PC-9 (cell line): ENCODE results near the gene RNF41. TPM values are rescaled to one million over a fixed set of nuclear protein-coding genes. Genes with fewer than 3 reads are reported as not detected.

Experiments used
- BruUV-seq: library from RNA; stranded (reverse); fragments of 400-500 nt; replicated peaks from 2 replicates; lab custom pipeline; 2021; lab: Mats Ljungman, UMichigan
- CTCF ChIA-PET: fragments of 300-600 bp; sonication (Branson Sonifier 250); formaldehyde crosslinking; loops from one replicate; lab custom pipeline; 2022; ENCODE audit warnings: antibody characterized with exemption; lab: Charles Lee
- POLR2A ChIA-PET: fragments of 300-600 bp; sonication (Branson Sonifier 250); formaldehyde crosslinking; loops from one replicate; lab custom pipeline; 2022; ENCODE audit warnings: antibody characterized with exemption; ENCODE audit not compliant: unreplicated experiment; lab: Charles Lee
- DNase-seq, 2 experiments: peaks; one replicate each; pipeline versions ENCODE4 v3.0.0 to v3.0.0-alpha.2; 2015 to 2022; ENCODE audit warnings: mixed read lengths in 1 of 2
- H2AFZ ChIP-seq: fragments of 200-600 bp; sonication (generic); 2 replicates; pipeline ENCODE4 v1.8.1; 2017; ENCODE audit warnings: antibody characterized with exemption
- H3F3A ChIP-seq: fragments of 200-600 bp; sonication (generic); 2 replicates; pipeline ENCODE4 v1.8.1; 2017; ENCODE audit warnings: antibody characterized with exemption, mild to moderate bottlenecking, low read depth; ENCODE audit not compliant: insufficient read depth
- H3K27ac ChIP-seq: fragments of 200-600 bp; sonication (generic); 2 replicates; pipeline ENCODE4 v1.6.1; 2016; ENCODE audit warnings: mixed run types
- H3K27me3 ChIP-seq: fragments of 200-600 bp; sonication (generic); 2 replicates; pipeline ENCODE4 v1.6.1; 2016; ENCODE audit warnings: low read depth, mixed run types; ENCODE audit not compliant: insufficient read depth
- H3K36me3 ChIP-seq: fragments of 200-600 bp; sonication (generic); 2 replicates; pipeline ENCODE4 v1.6.1; 2016; ENCODE audit warnings: low read depth, mixed run types
- H3K4me1 ChIP-seq: fragments of 200-600 bp; sonication (generic); replicated peaks from 2 replicates; pipeline ENCODE4 v1.6.1; 2016; ENCODE audit warnings: mixed run types; ENCODE audit not compliant: insufficient read depth
- H3K4me2 ChIP-seq: fragments of 200-600 bp; sonication (generic); 2 replicates; pipeline ENCODE4 v1.6.1; 2017; ENCODE audit warnings: mixed run types
- H3K4me3 ChIP-seq: fragments of 200-600 bp; sonication (generic); 2 replicates; pipeline ENCODE4 v1.6.1; 2016; ENCODE audit warnings: mixed run types
- H3K79me2 ChIP-seq: fragments of 200-600 bp; sonication (generic); 2 replicates; pipeline ENCODE4 v1.6.1; 2017; ENCODE audit warnings: low read depth, mixed run types
- H3K9me2 ChIP-seq: fragments of 200-600 bp; sonication (generic); 2 replicates; pipeline ENCODE4 v1.8.1; 2017; ENCODE audit warnings: mild to moderate bottlenecking; ENCODE audit not compliant: insufficient read depth
- H3K9me3 ChIP-seq: fragments of 200-600 bp; sonication (generic); 2 replicates; pipeline ENCODE4 v1.8.1; 2016; ENCODE audit warnings: low read depth; ENCODE audit not compliant: insufficient read depth
- H4K20me1 ChIP-seq: fragments of 200-600 bp; sonication (generic); 2 replicates; pipeline ENCODE4 v1.8.1; 2017; ENCODE audit not compliant: insufficient read depth
- EZH2 ChIP-seq: fragments of 200-600 bp; sonication (generic); IDR thresholded peaks from 2 replicates; pipeline ENCODE4 v1.8.0; 2017; ENCODE audit warnings: antibody characterized with exemption, low read depth
- intact Hi-C: fragments of 100-400 bp; cut with micrococcal nuclease; formaldehyde crosslinking; loops from one replicate; pipeline ENCODE4 v1.10.0; 2022; ENCODE audit not compliant: unreplicated experiment
- total RNA-seq: library from RNA; stranded (reverse); gene quantifications from 2 replicates; pipeline ENCODE4 v1.2.3, GENCODE V29; 2021
- TF ChIP-seq, protein P1 (sequence below): fragments of 200-600 bp; sonication (generic); conservative IDR thresholded peaks from 2 replicates; pipeline ENCODE4 v1.6.1; 2017; ENCODE audit warnings: mixed run types, antibody characterized with exemption, mild to moderate bottlenecking, moderate library complexity

RNF41 gene
- total RNA-seq, 1 experiment from 2014 or later = 33.4 TPM

DNA sequence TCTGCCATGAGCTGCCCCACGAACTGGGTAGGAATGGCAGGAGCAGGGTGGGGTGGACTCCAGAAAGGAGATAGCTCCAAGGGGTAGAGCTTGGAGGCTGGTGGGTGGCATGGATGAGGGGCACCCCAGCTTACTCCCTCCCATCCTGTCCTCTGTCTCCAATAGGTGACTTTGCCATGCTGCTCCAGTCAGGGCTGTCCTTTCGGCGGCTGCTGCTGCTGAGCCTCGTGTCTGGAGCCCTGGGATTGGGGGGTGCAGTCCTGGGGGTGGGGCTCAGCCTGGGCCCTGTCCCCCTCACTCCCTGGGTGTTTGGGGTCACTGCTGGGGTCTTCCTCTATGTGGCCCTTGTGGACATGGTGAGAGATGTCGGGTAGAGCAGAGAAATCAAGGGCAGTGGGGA, 15.3 kb upstream of the RNF41 start:
- Histone ChIP-seq H3K27me3 (no peaks in the 10 kb centered on the region), H2AFZ (no peak overlapping the region), H3K4me3 (no peak overlapping the region), H3K4me2 (no peak overlapping the region), H3K79me2 (no peaks in the 10 kb centered on the region), H3K36me3 (0 out of 2 replicates have a peak, but pooled peaks cover 3% of the 10 kb centered on the region), H3F3A (peaks cover 8% of the 10 kb centered on the region; the same call in 1 of the 2 replicates), H3K9me3 (no peaks in the 10 kb centered on the region), H3K27ac (no peak overlapping the region), H3K9me2 (no peaks in the 10 kb centered on the region), H4K20me1 (no peaks in the 10 kb centered on the region), H3K4me1 (no peaks in the 10 kb centered on the region)
- ChIA-PET CTCF (no interaction called here), POLR2A (interaction anchor here (0.7 kb wide), 1 partner anchor 212 kb away, joined by 4 read pairs; the partner anchor contains the start of gene TIMELESS)
- intact Hi-C loops = no loop called here
- no TSS peak for BruUV-seq
- no peak for DNase-seq
- TF ChIP-seq, protein P1, sequence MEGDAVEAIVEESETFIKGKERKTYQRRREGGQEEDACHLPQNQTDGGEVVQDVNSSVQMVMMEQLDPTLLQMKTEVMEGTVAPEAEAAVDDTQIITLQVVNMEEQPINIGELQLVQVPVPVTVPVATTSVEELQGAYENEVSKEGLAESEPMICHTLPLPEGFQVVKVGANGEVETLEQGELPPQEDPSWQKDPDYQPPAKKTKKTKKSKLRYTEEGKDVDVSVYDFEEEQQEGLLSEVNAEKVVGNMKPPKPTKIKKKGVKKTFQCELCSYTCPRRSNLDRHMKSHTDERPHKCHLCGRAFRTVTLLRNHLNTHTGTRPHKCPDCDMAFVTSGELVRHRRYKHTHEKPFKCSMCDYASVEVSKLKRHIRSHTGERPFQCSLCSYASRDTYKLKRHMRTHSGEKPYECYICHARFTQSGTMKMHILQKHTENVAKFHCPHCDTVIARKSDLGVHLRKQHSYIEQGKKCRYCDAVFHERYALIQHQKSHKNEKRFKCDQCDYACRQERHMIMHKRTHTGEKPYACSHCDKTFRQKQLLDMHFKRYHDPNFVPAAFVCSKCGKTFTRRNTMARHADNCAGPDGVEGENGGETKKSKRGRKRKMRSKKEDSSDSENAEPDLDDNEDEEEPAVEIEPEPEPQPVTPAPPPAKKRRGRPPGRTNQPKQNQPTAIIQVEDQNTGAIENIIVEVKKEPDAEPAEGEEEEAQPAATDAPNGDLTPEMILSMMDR = no peak
- no peak for TF ChIP-seq EZH2

DNA sequence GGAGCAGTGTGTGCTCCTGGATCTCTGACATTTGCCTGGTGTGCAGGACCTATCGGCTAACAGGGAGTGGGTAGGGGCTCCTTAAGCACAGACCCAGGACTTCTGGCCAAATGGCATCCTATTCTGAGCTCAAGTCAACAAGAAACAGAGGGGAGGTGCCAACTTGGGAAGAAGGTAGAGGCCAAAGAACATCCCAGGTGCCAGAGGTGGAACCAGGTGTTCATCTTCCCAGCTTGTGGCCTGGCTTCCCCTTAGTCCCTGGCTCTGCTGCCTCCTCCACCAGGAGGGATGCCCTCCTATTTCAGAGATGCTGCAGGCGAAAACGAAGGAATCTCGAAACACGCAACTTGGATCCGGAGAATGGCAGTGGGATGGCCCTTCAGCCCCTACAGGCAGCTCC, 14.4 kb upstream of the RNF41 start:
- H3K9me3 ChIP-seq = no peaks in the 10 kb centered on the region
- CTCF ChIA-PET = no interaction called here

DNA sequence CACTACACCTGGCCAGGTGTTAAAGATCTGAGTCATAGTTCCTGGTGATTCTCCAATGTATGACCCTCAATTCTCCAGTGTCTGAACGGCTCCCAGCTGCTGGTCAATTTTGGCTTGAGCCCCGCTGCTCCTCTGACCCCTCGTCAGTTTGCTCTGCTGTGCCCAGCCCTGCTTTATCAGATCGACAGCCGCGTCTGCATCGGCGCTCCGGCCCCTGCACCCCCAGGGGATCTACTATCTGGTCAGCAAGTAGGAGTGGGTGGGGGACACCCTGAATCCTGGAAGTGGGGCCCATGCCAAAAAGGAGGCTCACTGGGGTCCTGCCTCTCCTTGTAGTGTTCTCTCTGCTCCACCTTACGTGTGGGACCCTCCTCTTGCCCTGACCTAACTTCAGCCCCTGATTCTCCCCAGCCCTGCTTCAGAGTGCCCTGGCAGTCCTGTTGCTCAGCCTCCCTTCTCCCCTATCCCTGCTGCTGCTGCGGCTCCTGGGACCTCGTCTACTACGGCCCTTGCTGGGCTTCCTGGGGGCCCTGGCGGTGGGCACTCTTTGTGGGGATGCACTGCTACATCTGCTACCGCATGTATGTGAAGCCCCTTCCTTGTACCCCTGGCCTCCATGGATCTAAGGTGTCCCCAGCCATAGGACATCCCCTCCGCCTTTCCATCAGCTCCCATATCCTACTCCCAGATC, 13.2 kb upstream of the RNF41 start:
- Histone ChIP-seq H3K9me3 (no peaks in the 10 kb centered on the region), H3K79me2 (no peaks in the 10 kb centered on the region), H3F3A (peaks cover 8% of the 10 kb centered on the region; the same call in 1 of the 2 replicates), H3K4me3 (no peak overlapping the region), H4K20me1 (no peaks in the 10 kb centered on the region), H2AFZ (no peak overlapping the region), H3K4me1 (no peaks in the 10 kb centered on the region), H3K27ac (no peak overlapping the region), H3K4me2 (no peak overlapping the region), H3K27me3 (no peaks in the 10 kb centered on the region), H3K9me2 (no peaks in the 10 kb centered on the region), H3K36me3 (no peaks in the 10 kb centered on the region)
- TF ChIP-seq, protein P1 = no peak
- no peak for TF ChIP-seq EZH2
- DNase-seq = no peak
- ChIA-PET POLR2A (interaction anchor here (0.5 kb wide), 1 partner anchor 261 kb away, joined by 6 read pairs; the partner anchor contains the start of gene RAB5B), CTCF (no interaction called here)
- no TSS peak for BruUV-seq
- intact Hi-C loops = no loop called here

More for the DNA sequence above, 14.4 kb upstream of the RNF41 start:
- Histone ChIP-seq H4K20me1 (no peaks in the 10 kb centered on the region), H3F3A (peaks cover 8% of the 10 kb centered on the region; the same call in 1 of the 2 replicates), H2AFZ (no peak overlapping the region), H3K4me2 (no peak overlapping the region), H3K36me3 (0 out of 2 replicates have a peak, but pooled peaks cover 3% of the 10 kb centered on the region), H3K9me2 (no peaks in the 10 kb centered on the region), H3K79me2 (no peaks in the 10 kb centered on the region), H3K4me1 (no peaks in the 10 kb centered on the region), H3K27ac (no peak overlapping the region), H3K4me3 (no peak overlapping the region), H3K27me3 (no peaks in the 10 kb centered on the region)
- no peak for TF ChIP-seq EZH2
- TF ChIP-seq, protein P1 = no peak
- POLR2A ChIA-PET = interaction anchor here (0.7 kb wide), 1 partner anchor 213 kb away, joined by 4 read pairs; the partner anchor contains the start of gene TIMELESS
- intact Hi-C loops = no loop called here
- DNase-seq = no peak
- no TSS peak for BruUV-seq
